Glomerular visceral epithelial cell (primary cell): ENCODE data around the gene CTNNA3.

Experiments used
- DNase-seq: peaks from one replicate; pipeline ENCODE4 v3.0.0-alpha.2; 2016; ENCODE audit errors: extremely low spot score

CTNNA3 gene

DNA sequence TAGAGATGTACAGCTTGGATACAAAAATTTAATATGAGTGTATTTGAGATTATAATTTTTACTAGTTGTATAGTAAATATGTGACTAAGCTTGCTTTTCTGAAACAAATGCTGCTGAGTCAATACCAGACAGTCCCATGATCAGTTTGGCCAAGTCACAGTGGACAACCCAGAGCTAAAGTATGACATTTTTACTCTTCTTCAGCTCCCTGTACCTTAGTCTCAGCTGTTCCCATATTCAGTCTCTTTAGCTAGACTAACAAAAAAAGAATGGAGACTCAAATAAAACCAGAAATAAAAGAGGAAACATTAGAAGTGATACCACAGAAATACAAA, 189.3 kb downstream of the CTNNA3 start:
- DNase-seq = no peak

DNA sequence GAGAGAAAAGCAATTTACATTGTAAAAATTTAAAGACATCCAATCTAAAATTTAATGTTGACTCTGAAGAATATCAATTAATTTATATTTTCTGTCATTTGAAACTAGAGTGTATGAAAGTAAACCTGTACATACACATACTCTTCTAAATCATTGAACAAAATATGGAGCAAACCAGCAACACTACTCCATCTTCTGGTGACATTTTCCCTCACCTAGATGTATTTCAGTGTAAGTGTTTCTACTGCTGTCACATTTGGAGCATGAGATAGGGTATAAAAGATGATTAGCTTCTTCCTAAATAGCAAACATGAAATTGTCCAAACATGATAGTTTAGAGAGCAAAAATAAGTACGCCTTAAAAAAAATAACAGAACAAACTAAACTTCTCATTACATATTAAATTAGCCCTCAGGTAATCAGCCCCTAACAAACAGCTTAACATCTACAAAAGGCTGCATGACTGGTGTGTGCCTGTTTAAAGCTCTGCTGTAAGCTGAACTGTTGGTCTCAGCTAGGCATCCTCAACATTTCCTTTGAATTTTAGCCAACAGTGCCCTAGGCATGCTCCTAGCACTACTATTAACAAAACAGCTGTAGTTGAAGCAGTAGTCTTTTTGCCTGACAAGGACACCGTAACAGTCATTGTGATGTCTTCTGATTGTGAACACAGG, 189.8 kb downstream of the CTNNA3 start:
- DNase-seq = no peak

DNA sequence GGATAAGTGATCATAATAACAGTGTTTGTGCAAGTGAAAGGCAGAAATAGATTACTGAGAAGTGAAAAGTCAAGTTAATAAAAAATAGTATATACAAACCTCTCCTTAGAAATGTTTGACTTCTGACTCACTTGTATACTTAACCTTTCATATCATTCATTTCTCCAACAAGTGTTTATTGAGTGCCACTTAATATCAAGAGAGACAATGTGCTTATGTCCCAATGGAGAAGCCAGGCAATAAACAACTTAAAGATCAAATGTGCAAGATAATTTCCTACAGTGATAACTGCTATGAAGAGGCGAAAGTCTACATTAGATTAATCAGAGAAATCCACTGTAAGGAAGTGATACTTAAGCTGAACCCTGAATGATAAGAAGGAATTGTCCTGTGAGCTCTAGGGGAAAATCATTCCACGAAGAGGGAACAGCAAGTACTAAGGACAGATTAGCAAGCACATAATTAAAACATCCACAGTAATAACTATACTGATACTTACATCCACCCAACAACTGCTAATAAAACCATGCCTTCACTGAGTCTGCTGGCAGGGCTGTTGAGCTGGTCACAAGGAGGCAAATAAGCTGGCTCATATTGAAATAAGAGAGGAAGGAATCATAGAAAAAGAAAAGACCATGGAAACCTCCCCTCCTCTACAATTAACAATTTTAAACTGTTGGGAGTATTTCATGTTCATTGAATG, 203.5 kb downstream of the CTNNA3 start:
- no peak for DNase-seq

DNA sequence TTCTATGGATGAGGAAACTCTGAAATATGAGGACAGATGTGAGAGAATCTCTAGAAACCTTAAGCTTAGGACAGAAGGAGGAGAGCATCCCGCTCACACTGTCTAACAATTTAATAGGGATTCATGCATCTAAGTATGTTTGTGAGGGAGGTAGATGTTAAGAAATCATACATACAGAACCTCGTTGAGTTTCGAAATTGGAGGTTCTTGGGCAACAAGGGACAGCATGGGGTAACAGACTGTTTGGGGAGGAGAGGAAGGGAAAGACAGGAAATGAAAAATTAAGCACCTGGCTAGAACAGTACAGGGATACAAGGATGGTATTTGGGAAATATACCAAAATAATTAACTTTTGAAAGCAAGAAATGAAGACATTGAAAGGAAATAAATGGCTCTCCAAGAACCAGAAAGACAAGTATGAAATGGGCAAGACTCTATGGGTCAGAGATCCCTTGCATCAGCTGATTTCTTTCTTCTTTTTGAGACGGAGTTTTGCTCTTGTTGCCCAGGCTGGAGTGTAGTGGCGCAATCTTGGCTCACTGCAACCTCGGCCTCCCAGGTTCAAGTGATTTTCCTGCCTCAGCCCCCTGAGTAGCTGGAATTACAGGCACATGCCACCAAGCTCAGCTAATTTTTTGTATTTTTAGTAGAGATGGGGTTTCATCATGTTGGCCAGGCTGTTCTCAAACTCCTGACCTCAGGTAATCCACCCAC, 207.9 kb downstream of the CTNNA3 start:
- DNase-seq = no peak

DNA sequence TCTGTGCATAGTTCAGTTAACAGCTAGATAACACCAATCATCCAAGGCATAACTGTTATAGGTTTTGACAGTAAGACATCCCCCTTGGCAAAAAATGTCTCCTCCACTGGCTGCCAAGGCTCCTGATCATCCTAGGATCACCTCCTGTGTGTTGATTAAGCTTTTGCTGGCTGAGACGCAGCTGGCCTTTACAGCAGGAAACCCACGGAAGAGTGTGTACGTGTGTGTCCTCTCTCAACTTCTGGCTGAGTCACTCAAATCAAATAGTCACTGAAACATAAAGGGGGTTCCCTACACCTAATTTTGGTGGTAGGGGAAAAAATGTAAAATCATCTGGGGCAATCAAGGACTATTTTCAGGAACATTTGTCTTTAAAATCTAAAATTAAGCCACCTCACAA, 208.8 kb downstream of the CTNNA3 start:
- no peak for DNase-seq

DNA sequence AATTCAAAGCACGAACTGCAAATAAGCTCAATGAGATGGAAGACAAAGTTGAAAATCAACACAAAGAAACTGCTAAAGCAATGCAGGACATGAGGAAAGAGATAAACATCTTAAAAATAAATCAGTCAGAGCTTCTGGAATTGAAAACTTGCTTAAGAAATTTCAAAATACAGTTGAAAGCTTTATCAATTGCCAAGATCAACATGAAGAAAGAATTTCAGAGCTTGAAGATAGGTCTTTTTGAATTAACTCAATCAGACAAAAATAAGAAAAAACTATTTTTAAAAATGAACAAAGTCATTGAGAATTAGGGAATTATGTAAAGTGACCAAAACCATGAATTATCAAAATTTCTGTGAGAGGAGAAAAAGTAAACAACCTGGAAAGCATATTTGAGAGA, 218.1 kb downstream of the CTNNA3 start:
- no peak for DNase-seq

DNA sequence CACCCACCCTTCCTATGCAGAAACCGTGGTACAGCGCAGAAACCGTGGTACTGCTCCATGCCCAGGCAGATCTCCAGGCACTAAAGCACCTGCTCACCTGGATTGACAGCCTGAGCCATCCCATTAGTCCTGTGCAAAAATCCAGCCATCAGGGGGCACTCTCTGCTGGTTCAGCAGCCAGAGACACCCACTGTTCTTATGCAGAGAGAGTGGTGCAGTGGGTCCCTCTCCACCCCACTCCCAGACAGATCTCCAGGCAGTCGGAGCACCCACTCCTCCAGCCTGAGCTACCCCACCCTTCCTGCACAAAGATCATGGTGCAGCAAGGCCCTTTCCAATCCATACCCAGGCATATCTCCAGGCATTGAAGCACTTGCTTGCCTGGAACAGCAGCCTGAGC, 219.8 kb downstream of the CTNNA3 start:
- no peak for DNase-seq

DNA sequence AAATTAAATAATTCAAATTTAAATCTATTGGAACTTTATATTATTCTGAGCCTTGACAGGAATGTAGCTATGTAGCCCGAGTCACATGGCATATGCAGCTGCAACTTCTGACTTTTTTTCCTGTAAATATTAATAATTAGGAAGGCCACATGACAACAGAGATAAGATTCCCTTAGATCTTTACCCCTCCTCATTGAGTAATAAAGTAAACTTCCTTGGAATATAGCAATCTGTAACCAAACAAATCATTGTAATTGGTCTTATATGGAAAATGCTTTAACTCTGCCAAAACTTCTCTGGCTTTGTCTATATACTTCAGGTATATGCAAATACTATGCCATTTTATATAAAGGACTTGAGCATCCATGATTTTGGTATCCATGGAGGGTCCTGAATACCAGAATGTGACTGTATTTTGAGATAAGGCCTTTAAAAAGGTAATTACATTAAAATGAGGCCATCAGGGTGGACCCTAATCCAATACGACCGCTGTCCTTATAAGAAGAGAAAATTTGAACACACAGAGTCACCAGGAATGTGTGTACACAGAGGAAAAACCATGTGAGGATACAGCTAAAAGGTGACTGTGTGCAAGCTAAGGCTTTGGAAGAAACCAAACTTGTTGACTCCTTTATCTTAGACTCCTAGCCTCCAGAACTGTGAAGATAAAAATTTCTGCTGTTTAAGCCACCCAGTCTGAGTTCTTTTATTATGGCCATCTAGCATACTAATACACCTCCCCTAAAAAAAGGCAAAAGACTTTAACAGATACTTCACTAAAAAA, 222.0 kb downstream of the CTNNA3 start:
- no peak for DNase-seq

DNA sequence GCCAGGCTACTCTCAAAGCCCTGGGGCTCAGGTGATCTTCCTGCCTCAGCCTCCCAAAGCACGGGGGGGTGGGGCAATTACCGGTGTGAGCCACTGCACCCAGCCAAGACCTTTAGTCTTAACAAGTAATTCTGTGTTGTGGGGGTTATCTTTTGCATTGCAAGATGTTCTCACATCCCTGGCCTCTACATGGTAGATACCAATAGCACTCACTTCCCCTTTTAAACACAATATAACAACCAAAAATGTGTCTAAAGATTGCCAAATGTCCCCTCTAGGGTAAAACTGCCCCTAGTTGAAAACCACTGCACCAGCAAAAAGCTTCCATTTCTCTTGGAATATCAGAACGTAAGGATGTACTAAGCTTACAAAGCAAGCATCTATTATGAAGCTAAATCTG, 225.0 kb downstream of the CTNNA3 start:
- DNase-seq = no peak

DNA sequence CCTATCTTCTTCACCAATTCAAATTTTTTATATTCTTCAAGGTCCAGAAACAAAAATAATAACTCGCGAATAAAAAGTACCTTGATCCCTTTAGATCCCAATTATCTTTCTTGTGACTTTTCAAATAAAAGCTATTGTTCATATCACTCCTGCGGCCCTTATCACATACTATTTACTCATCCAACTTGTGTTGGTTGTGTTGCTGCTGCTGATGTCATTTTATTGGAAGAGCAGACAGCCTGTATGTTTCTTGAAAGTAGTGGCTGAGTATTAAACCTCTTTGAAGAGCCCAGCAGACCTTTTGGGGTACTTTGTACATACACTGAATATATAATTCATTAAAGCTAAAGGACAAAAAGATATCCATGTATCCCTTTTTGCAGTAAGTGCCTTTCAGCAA, 231.7 kb downstream of the CTNNA3 start:
- no peak for DNase-seq

DNA sequence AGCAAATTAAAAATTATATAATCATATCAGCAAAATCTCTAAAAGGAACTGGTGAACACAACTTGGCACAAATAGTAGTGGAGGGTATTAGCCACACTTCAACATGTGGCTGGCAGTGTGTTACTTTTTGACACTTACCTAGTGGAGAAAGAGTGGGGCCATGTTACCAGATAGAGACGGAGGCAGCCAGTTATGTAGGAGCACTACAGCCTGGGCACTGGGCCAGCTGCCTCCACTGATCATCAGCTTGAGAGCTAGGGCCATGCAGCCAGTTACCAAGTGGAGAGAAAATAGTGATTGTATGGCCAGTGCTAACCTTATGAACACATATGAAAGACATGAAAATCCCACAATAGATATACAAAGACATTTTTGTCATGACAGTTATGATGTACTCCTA, 243.1 kb downstream of the CTNNA3 start:
- DNase-seq = no peak

DNA sequence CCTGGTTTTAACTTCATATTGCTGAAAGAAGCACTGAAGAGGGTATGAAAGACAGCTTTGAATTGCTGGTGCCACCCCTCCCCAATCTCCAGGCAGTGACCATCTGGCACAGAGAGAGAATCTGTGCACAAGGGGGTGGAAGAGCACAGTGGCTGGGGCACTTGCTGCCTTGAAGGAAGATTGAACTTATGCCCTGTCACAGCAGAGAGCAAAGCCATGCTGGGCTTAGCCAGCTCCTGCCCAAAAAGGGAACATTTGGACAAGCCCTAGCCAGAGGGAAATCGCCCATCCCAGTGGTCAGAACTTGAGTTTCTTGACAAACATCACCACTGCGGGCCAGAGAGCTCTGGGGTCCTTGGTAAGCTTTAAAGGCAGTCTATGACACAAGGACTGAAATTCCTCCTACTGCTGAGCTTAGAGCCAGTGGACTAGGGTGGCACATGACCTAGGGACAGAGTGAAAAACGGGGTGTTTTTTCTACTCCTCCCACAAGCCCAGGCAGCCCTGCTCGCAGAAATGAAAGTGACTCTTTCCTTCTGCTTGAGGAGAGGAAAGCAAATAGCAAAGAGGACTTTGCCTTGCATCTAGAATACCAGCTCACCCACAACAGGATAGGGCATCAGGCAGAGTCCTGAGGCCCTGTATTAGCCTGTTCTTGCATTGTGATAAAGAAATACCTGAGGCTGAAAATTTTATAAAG, 257.2 kb downstream of the CTNNA3 start:
- no peak for DNase-seq

DNA sequence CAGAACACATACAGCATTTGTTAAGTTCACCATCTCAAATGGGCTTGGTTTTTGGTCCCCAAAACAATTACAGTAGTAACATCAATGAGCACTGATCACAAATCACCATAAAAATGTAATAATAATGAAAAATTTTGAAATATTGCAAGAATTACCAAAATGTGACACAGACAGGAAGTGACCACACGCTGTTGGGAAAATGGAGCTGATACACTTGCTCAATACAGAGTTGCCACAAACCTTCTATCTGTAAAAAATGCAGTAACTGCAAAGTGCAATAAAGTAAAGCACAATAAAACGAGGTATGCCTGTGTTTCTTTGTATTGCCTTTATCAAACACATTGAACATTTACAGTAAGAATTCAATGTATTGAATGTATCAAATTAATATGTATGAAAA, 262.7 kb downstream of the CTNNA3 start:
- DNase-seq = no peak

DNA sequence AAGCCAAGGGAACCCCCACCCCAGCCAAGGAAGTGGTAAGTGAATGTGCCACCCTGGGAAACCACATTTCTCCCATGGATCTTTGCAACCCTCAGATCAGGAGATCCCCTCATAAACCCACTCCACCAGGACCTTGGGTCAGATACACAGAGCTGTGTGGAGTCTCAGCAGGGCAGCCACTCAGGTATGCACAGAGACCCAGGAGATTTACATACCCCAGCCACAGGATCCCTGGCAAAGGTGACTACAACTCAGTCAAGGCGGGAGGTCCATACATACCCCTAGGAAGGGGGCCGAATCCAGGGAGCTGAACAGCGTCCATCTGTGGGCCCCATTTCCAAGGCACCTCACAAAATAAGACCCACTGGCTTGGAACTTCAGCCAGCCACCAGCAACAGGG, 293.4 kb downstream of the CTNNA3 start:
- DNase-seq = no peak

DNA sequence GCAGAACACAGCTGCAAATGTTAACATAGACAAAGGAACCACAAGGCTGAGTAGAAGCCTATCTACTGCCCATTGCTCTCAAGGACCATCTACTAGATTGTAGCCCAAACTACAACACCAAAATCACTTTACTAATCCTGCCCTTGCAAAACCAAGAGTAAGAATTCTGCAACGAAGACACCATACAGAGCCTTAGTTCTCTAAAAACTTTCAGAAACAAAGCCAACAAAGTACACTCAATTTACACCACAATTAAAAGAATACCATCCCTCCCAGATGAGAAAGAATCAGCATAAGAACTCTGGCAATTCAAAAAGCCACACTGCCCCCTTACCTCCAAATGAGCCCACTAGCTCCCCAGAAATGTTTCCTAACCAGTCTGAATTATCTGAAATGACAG, 294.3 kb downstream of the CTNNA3 start:
- DNase-seq = no peak

DNA sequence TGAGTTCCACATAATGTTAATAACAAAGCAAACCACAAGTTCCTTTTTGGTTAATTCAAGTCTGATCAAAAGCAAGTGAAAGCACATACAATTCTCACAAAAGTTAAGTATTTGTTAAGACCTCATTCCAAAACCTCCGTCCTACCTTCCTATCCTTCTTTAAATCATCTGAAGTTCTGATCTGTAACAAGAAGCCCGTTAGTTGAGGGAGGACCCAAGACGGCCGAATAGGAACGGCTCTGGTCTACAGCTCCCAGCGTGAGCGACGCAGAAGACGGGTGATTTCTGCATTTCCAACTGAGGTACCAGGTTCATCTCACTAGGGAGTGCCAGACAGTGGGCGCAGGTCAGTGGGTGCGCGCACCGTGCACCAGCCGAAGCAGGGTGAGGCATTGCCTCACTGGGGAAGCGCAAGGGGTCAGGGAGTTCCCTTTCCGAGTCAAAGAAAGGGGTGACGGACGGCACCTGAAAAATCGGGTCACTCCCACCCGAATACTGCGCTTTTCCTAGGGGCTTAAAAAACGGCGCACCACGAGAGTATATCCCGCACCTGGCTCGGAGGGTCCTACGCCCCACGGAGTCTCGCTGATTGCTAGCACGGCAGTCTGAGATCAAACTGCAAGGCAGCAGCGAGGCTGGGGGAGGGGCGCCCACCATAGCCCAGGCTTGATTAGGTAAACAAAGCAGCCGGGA, 309.0 kb downstream of the CTNNA3 start:
- DNase-seq = peak; percentile 3

DNA sequence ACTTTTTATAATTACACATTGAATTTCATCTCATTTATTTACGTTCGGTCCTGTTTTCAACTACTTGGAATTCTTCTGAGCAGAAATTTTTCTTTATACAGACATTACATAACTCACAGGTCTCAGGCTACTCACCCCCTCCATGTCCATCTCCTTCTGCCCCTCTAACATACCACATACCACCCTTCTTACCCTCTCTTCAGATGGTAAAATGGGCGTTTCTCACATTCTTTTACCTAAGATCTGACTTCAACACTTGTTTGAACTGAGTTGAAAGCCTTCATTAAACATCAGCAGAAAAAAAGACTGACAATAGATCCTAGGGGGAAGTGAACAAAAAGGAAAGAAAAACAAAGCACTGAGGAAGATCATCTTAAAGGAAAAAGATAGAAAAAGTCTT, 309.7 kb downstream of the CTNNA3 start:
- DNase-seq = no peak

DNA sequence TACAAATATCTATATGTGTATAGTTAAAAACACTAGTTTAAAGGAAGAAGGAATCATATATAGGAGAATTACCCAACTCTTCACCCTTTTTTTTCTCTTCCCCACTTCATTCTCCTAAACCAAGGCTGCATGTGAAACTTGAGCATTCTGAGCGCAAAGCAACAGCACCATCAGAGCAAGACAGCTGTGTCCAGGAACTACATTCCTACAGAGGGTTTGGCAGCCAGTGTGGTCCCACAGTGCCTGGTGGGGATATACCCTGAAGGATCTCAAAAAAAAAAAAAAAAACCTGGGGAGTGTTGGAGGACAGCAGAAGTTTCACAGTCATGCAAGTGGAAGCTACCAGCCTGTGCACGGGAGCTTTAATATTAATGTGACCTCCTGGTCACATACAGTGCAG, 310.4 kb downstream of the CTNNA3 start:
- no peak for DNase-seq

DNA sequence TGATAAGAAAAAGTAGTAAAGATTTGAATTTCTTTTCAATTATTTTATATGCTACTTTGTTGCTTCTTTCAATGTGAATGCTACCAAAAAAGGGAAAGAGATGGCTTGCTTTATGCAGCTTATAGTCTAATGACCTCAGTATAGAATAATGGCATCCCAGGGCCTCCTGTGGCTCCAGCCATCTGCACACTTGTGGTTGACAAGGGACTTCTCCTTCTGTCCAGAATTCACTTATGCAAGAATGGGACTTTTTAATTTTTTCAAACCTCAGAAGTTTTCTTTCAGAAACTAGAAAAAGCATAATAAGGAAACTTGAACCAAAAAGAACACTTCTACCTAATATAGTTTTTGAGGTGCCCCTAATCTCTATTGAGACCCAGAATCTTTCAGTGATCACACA, 310.9 kb downstream of the CTNNA3 start:
- DNase-seq = no peak

DNA sequence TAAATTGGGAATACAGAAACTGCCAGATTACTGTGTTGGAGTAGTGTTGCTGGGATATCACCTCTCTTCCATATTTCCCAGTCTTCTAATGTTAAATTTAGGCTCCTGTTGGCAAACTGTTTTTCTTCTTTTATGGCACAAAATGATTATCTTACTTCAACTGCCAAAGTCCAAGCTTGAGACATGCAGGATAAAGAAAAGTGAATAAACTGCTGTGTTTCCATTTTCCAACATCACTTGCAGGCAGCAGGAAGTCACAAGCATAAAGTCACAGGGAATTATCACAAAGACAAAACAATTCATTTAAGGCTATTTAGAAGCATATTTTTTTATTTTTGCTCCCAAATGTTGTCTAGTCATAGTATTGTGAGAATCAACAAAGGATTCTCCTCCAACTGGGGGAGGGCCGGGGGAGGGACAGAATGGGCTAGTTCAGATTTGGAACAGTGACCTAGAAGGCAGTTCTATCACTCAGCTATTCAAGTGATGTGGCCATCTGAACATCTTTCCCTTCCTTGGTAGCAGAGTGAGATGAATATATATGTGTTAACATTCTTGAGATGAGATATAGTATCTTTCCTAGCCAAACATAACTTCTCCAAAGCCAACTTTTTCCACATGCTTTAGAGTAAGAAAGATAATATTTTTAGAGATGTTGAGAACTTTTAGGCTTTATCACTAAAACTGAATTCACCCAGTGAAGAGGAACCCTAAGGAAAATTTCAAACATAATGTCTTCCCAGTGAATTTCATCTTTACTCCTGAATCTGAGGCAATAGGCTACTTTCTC, 364.7 kb downstream of the CTNNA3 start:
- DNase-seq = no peak
